ENCODE results near the gene GMPPB.
"Not testable (repeated sequence)": the region's sequence is repeated elsewhere in the genome, so short reads cannot be mapped to it uniquely, and the experiment has no call there.

Gene GMPPB

DNA sequence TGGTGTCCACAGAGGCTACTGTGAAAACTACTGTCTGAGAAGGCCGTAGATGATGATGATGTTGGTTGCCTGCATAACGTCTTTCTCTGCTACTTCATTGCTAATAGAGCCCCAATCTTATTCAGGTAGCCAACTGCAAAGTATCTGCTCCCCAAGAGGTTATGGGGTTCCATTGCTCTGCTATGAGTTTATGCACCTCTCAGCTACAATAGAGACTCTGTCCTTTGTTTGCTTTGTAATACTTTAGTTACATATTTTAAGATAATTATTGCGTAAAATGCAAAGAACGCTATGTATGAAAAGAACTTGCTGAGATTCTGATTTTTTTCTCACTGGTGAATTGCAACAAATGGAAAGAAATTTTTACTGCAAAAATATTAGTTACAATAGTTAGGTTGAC lies 27.8 kb upstream of the GMPPB start:
- Histone ChIP-seq H3K4me3 (replicated peaks; ENCODE audit: insufficient read depth, low read length) (no peak overlapping the region), H3K27me3 (ENCODE audit: insufficient read depth, poor library complexity, severe bottlenecking) (no peaks in the 10 kb centered on the region), H3K27ac (replicated peaks) (no peak overlapping the region)
- no peak for DNase-seq (ENCODE audit: low read depth in 1 of 2, low spot score in 1 of 2)
- TF ChIP-seq SPI1 (IDR thresholded peaks at IDR 0.05; ENCODE audit: borderline replicate concordance, low read depth) (no peak), GABPA (IDR thresholded peaks at IDR 0.05; ENCODE audit: low read depth) (no peak), POLR2AphosphoS5 (IDR thresholded peaks at IDR 0.05; ENCODE audit: low read depth) (no peak)
- TF ChIP-seq, protein P1, sequence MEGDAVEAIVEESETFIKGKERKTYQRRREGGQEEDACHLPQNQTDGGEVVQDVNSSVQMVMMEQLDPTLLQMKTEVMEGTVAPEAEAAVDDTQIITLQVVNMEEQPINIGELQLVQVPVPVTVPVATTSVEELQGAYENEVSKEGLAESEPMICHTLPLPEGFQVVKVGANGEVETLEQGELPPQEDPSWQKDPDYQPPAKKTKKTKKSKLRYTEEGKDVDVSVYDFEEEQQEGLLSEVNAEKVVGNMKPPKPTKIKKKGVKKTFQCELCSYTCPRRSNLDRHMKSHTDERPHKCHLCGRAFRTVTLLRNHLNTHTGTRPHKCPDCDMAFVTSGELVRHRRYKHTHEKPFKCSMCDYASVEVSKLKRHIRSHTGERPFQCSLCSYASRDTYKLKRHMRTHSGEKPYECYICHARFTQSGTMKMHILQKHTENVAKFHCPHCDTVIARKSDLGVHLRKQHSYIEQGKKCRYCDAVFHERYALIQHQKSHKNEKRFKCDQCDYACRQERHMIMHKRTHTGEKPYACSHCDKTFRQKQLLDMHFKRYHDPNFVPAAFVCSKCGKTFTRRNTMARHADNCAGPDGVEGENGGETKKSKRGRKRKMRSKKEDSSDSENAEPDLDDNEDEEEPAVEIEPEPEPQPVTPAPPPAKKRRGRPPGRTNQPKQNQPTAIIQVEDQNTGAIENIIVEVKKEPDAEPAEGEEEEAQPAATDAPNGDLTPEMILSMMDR (IDR thresholded peaks at IDR 0.05; ENCODE audit: insufficient read depth, low read length) = no peak
- TF ChIP-seq, protein P2, sequence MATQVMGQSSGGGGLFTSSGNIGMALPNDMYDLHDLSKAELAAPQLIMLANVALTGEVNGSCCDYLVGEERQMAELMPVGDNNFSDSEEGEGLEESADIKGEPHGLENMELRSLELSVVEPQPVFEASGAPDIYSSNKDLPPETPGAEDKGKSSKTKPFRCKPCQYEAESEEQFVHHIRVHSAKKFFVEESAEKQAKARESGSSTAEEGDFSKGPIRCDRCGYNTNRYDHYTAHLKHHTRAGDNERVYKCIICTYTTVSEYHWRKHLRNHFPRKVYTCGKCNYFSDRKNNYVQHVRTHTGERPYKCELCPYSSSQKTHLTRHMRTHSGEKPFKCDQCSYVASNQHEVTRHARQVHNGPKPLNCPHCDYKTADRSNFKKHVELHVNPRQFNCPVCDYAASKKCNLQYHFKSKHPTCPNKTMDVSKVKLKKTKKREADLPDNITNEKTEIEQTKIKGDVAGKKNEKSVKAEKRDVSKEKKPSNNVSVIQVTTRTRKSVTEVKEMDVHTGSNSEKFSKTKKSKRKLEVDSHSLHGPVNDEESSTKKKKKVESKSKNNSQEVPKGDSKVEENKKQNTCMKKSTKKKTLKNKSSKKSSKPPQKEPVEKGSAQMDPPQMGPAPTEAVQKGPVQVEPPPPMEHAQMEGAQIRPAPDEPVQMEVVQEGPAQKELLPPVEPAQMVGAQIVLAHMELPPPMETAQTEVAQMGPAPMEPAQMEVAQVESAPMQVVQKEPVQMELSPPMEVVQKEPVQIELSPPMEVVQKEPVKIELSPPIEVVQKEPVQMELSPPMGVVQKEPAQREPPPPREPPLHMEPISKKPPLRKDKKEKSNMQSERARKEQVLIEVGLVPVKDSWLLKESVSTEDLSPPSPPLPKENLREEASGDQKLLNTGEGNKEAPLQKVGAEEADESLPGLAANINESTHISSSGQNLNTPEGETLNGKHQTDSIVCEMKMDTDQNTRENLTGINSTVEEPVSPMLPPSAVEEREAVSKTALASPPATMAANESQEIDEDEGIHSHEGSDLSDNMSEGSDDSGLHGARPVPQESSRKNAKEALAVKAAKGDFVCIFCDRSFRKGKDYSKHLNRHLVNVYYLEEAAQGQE (IDR thresholded peaks at IDR 0.05; ENCODE audit: insufficient replicate concordance, low read depth) = no peak

DNA sequence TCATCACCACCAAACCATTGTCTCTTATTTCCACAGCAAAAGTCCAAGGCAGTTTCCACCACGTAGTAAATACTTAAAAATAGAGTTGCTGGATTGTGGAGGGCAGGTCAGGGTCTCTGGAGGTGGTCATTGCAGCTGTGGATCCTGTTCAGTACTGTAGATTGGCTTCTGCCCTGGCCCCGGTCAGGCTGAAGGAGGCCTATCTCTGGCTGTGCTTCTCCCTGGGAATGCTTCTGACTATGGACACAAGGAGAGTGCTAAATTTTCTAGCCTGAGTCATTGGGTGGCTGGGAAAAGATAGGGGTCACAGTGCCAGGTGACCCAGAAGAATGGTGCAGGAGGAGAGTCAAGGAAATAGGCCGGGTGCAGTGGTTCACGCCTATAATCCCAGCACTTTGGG lies 26.3 kb upstream of the GMPPB start:
- Histone ChIP-seq H3K27ac (replicated peaks) (no peak overlapping the region), H3K27me3 (ENCODE audit: insufficient read depth, poor library complexity, severe bottlenecking) (no peaks in the 10 kb centered on the region), H3K4me3 (replicated peaks; ENCODE audit: insufficient read depth, low read length) (no peak overlapping the region)
- DNase-seq (ENCODE audit: low read depth in 1 of 2, low spot score in 1 of 2) = no peak
- TF ChIP-seq, protein P1 (IDR thresholded peaks at IDR 0.05; ENCODE audit: insufficient read depth, low read length) = no peak
- TF ChIP-seq, protein P2 (IDR thresholded peaks at IDR 0.05; ENCODE audit: insufficient replicate concordance, low read depth) = no peak
- no peak for TF ChIP-seq POLR2AphosphoS5 (IDR thresholded peaks at IDR 0.05; ENCODE audit: low read depth)

DNA sequence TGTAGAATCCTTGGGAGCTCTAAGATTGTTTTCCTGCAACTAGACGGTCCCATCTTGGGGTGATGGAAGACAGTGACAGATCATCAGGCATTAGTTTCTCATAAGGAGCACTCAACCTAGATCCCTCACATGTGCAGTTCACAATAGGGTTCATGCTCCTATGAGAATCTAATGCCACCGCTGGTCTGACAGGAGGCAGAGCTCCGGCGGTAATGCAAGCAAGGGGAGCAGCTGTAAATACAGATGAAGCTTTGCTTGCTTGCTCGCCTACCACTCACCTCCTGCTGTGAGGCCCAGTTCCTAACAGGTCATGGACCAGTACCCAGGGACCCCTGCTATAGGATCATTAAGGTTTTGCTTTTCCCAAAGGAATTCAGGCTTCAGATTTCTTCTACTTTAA lies 25.1 kb upstream of the GMPPB start:
- not testable (repeated sequence) for DNase-seq (ENCODE audit: low read depth in 1 of 2, low spot score in 1 of 2)

DNA sequence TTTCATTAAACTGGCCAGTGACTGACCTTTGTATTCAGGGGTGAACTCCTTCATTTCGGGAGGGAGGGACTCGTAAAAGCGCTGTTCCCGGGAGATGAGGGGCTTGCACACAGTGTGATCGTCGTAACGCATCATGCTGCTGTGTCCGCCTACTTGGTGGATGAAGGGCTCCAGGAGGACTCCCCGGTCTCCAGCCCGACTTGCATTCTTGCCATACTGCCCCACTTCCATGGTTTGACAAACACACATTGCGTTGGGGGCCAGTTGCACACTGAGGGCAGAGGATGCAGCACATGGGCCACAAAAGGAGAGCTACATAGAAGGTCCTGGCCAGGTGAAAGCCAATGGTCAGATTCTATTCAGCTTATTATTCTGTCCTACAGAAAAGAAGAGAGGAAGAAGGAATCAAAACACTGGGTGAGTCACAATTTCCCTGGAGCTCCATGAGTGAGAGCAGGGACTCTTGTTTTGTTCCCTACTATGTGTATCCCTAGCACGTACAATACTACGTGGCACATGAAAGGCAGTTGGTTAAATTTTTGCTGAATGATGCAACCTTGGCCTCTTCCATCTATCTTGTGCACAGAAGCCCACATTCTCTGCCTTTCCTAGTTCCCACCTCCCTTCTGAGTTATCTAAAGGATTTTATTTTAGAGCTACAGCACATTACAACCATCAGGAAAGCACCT lies 24.2 kb upstream of the GMPPB start:
- no peak overlapping the region for H3K27ac ChIP-seq (replicated peaks)
- no peak for DNase-seq (ENCODE audit: low read depth in 1 of 2, low spot score in 1 of 2)

More for the DNA sequence above, 25.1 kb upstream of the GMPPB start:
- H3K27ac ChIP-seq (replicated peaks); H3K27me3 ChIP-seq (ENCODE audit: insufficient read depth, poor library complexity, severe bottlenecking); H3K4me3 ChIP-seq (replicated peaks; ENCODE audit: insufficient read depth, low read length): not testable (repeated sequence)

More for the DNA sequence above, 24.2 kb upstream of the GMPPB start:
- Histone ChIP-seq H3K4me3 (replicated peaks; ENCODE audit: insufficient read depth, low read length) (no peak overlapping the region), H3K27me3 (ENCODE audit: insufficient read depth, poor library complexity, severe bottlenecking) (no peaks in the 10 kb centered on the region)
- TF ChIP-seq GABPA (IDR thresholded peaks at IDR 0.05; ENCODE audit: low read depth) (no peak), SPI1 (IDR thresholded peaks at IDR 0.05; ENCODE audit: borderline replicate concordance, low read depth) (no peak), POLR2AphosphoS5 (IDR thresholded peaks at IDR 0.05; ENCODE audit: low read depth) (no peak)
- TF ChIP-seq, protein P2 (IDR thresholded peaks at IDR 0.05; ENCODE audit: insufficient replicate concordance, low read depth) = no peak
- TF ChIP-seq, protein P1 (IDR thresholded peaks at IDR 0.05; ENCODE audit: insufficient read depth, low read length) = no peak
